CD4-positive, alpha-beta T cell treated with Interferon gamma for 1 hour (primary cell): ENCODE results near the gene LCA5L.
"Not testable (repeated sequence)": the region's sequence is repeated elsewhere in the genome, so short reads cannot be mapped to it uniquely, and the experiment has no call there.

Experiments used
- DNase-seq: peaks from one replicate; pipeline ENCODE4 v3.0.0-alpha.2; 2020

LCA5L gene

DNA sequence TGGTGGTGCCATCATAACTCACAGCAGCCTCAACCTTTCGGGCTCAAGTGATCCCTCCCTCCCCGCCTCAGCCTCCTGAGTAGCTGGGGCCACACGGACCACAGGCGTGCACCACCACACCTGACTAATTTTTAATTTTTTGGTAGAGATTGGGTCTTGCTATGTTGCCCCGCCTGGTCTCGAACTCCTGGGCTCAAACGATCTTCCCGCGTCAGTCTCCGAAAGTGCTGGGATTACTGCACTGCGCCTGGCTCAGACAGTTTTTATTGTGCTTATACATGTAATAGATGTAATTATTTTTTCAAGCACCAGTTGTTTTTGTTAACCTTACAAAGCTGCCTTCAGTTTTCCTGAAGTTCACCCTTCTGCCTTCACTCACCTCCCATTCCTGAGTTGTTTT lies 58.7 kb downstream of the LCA5L start:
- no peak for DNase-seq

DNA sequence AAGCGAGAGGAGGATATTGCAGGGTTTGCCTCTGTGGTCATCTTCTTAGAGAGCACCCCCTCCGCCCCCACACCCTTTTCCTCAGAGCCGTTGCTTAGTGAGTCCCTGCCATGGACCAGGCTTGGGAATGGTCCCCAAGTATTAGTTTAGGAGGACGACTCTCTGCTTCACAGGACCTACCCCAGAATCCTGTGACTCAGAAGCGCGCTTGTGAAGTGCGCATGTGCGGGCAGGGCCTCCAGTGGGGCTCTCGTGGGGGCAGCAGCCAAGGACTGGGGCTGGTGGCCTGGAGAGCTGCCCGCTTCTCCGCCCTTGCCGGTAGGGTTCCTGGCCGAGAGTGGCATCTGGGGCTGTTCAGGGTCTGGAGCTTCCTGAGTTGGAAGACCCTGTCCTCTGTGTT lies 59.4 kb downstream of the LCA5L start:
- DNase-seq: no peak

DNA sequence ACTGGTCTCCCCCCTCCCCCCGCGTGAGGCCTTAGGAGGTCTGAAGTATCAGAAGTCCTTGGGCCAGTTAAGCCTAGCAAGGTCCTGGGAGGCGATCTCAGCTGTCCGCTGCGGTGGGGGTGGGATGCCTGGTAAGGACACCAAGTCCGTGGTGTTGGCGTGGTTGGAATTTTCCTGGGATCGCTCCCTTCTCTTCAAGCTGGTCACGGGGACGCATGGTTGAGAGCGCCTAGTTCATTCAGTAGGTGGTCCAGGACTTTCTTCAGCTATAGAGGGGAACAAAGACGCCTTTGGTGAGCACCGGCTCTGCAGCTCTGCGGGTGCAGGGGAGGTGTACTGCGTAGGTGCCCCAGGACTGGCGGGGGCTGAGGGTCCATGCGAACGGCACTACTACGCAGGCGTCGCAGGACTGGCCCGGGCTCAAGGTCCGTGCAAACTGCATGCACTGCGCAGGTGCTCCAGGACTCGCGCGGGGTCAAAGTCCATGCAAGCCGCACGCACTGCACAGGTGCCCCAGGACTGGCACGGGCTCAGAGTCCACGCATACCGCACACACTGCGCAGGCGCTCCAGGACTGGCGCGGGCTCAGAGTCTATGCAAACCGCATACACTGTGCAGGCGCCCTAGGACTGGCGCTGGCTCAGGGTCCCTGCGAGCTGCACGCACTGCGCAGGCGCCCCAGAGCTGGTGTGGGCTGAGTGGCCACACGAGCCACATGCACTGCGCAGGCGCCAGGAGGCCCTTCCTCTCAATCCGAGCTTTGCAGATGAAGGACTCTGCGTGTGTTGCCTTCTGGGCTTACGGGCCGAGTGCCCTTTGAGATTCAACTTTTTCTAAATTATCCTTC lies 60.1 kb downstream of the LCA5L start:
- peak; percentile 77 for DNase-seq

DNA sequence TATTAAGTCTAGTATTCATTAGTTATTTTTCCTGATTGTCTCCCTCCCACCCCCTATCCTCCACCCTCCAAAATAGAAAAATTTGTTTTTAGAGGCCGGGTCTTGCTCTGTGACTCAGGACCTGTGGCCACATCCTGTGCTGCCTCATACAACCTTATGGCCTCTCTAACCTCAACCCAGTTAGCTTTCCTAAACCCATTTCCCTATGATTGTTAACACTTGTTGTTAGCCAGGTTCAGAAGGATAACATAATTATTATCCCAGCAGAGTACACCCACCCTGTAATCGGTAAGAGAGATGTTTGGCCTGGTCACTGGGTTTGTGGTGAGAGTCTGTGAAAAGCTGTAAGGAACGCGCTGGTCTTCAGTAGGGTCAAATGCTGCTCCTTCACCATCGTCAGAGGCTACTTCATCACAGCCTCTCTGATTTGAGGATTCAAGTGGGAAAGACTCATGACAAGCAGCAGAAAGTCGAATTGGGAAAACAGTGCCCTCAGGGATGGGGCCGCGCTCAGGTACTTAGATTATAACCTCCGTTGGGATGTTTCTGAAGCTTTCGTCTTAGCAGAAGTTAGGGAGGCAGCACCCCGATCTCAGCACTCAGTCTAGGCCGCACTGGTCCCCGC lies 60.8 kb downstream of the LCA5L start:
- no peak for DNase-seq

DNA sequence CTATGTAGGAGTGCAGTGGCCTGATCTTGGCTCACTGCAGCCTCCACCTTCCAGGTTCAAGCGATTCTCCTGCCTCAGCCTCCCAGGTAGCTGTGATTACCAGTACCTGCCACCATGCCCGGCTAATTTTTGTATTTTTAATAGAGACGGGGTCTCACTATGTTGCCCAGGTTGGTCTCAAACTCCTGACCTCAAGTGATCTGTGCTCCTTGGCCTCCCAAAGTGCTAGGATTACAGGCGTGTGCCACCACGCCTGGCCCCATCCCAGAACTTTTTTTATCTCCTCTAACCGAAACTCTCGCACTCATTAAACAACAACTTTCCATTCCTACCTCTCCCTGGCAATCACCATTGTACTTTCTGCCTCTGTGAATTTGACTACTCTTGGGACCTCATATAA lies 63.5 kb downstream of the LCA5L start:
- DNase-seq: not testable (repeated sequence)

DNA sequence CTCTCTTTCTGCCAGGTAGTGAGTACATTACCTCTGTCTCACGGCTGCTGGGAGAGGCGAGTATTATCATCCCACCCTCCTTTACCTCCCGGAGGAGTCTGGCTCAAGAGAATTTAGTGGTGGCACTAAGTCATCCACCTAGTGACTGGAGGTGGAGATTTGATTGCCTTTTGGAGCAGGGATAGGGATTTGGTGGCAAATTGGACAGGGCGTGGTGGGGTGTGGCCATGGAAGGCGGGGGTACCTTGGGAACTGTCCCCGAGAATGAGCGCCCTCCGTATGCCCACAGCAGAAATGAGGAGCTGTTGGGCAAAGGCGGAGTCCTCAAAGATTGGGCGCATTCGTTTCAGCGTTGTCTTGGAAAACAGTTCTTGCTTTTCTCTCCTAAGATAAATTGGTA lies 64.6 kb downstream of the LCA5L start:
- DNase-seq: no peak

DNA sequence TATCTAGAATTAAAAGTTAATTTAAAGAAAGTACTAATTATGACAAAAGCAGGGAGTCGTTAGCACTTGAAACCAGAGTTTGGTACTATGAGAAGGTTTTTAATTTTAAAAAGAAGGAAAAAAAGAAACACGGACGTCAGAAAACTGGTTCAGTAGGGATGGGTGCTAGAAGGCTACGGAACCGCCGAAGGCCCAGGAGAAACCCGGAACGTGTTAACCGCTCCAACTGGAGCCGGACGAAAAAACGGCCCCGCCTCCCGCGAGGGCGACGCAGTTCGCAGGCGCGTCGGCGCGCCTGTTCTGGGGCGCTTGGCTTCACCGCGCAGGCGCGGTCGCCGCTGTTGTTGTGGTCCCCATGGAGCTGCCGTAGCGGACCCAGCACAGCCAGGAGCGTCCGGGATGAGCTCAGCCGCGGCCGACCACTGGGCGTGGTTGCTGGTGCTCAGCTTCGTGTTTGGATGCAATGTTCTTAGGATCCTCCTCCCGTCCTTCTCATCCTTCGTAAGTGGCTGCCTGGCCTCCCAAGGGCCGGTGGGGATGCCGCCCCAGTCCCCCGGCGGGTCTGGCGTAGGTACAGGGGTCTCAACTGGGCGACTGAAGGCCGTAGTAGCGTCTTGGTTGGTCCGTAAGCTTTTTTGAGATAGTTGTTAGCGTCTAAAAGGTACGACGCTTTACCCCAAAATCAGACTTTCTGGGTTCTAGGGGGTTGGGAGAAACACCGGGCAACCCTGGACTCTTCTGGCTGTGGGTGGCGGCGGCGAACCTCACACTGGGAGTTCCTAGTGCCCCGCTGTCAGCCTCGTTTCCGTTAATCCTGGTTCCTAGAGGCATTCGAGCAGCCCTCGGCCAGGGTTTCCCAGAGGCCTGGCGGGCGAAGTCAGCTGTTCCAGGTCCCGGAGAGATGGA lies 65.3 kb downstream of the LCA5L start:
- DNase-seq: peak; percentile 93

DNA sequence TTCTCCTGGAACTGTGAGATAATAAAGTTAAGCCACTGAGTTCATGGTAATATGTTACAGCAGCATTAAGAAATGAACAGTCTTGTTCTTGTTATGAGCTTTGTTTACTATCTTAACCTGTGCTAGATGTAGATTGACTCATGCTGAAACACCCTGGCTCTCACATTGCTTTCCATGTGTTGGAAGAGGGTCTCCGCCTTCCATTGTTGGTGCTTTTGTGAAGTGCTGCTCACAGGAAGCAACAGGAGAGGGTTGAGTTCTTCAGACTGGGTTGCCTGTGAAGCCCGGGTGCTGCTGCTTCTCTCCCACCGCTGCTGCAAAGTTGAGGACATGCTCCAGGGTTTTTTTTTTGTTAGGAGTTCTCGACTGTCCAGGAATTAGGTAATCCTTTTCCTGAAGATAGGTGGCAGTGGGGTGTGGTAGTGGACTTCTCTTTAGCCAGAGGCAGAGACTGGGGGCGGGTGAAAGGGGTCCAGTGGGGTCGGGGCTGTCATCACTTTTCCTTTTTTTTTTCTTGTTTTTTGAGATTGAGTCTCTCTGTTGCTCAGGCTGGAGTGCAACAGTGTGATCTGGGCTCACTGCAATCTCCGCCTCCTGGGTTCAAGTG lies 68.0 kb downstream of the LCA5L start:
- no peak for DNase-seq

DNA sequence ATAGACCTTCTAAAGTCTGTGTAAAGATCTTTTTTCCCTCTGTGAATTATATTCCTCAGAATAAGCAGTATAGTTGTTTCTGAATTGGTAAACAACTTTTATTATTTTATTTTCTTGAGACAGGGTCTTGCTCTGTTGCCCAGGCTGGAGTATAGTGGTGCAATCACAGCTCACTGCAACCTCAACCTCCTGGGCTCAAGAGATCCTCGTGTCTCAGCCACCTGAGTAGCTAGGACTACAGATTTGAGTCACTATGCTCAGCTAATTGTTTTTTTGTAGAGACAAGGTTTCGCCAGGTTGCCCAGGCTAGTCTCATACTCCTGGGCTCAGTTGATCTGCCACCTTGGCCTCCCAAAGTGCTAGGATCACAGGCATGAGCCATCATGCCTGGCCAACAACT lies 70.1 kb downstream of the LCA5L start:
- no peak for DNase-seq

DNA sequence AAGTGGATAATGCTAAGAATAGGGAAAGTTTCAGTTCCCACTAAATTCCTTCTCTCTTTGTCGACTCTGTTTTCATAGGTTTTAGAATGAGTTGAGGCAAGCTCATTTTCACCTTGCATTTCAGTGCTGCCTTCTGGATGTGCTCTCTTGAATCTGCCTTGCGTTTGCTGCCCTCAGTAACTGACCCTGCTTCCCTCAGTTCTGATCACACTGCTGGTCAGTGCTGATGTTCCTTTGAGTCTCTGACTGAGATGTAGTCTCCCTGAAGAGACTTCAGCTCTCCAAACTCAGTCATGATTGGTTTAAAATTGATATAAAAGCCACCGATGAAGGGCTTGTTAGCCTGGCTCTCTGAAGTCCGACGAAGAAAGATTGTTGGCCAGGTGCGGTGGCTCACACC lies 71.5 kb downstream of the LCA5L start:
- no peak for DNase-seq

DNA sequence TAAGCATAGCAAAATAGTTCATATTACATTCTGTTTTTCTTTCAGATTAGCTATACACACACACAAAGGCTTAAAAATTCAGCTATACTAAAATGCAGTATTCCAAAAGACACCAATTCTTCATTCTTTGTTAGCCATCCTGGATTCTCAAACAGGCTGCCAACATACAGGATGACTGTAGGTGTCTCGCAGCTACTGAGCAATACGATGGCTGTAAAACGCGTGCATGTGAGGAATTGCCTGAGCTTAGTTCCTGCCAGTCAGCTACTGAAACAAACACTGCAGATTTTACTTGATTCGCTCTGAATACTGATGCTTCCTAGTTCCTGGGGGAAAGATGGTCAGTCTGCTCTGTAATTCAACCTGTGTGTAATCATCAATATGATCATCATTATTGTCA lies 71.9 kb downstream of the LCA5L start:
- DNase-seq: peak; percentile 12

DNA sequence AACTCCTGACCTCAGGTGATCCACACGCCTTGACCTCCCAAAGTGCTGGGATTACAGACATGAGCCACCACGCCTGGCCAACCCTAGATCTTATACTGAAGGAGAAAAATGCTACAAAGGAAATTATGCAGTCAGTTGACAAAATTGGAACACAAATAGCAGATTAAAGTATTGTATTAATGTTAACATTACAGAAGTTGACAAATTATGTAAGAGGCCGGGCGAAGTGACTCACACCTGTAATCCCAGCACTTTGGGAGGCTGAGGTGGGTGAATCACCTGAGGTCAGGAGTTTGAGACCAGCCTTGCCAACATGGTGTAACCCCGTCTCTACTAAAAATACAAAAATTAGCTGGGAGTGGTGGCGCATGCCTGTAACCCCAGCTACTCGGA lies 75.7 kb downstream of the LCA5L start:
- DNase-seq: not testable (repeated sequence)

DNA sequence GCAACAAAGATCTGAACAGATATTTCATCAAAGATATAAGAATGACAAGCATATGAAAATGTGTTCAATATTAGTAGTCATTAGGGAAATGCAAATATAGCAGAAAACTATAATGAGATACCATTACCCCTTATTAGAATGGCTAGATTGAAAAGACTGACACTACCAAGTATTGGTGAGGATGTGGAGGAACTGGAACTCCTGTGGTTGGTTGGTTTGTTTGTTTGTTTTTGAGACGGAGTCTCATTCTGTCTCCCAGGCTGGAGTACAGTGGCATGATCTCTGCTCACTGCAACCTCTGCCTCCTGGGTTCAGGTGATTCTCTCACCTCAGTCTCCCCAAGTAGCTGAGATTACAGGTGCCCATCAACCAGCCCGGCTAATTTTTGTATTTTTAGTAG lies 77.8 kb downstream of the LCA5L start:
- no peak for DNase-seq

DNA sequence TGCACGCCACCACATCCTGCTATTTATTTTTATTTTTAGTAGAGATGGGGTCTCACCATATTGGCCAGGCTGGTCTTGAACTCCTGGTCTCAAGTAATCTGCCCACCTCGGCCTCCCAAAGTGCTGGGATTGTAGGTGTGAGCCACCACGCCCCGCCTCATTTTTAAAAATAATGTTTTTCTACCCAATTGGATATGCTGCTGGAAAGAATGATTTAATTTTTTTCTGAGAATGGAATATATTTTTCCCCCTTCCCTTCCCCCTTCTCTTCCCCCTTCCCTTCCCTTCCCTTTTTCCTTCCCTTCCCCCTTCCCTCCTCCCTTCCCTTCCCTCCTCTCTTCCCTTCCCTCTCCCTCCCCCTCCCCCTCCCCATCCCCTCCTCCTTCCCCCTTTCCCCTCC lies 79.0 kb downstream of the LCA5L start:
- no peak for DNase-seq

DNA sequence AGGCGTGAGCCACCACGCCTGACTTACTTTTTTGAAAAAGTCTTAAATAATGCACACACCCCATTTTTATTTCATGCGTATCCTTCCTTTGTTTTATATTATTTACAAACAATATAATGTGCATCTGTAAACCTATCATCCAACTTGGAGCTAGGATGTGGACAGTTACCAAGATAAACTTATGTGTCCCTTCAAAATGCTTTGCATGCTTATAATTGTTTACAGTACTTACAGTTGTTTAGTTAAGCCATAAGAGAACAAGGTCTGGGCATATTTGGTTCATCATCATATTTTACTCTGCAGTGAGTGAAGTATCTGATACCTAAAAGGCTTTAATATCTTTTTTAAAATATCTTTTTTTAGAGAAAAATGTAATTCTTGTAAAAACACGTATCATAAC lies 80.6 kb downstream of the LCA5L start:
- DNase-seq: no peak

DNA sequence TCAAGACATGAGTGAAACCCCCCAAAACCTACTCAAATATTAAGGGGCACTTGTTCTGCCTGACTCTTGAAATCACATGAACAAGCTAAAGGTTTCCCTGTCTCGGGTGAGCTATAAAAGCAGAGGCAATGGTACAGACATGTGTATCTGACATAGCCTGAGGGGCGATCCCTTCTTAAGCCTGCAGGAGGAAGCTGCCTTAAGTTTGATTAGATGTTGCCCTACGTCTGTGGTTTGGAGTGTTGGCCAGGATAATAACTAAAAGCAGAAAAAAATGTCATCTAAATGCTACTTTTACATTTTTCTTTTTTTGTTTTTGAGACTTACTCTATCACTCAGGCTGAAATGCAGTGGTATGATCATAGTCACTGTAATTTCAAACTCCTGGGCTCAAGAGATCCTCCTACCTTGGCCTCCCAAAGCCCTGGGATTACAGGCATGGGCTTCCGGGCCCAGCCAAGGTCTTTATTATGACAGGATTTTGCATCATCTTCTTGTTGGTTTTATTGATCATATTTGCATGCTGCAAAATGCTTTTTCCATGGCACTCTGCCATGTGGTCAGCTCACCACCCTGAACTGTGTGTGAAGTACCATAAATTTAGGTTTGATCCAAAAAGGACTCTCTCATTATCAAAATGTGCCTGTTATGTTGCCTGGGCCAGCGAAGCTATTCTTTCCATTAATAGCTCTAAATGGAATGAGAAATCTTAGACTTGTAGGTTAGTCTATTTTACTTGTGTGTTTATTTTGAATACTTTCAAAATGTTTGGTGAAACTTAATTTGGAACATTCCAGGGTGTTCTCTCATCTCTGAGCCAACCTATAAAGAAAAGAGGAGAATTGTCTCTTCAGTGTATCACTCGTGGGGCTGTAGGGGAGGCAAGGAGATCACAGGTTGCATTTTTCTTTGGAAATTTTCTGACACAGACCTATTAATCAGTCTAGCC lies 81.7 kb downstream of the LCA5L start:
- no peak for DNase-seq

DNA sequence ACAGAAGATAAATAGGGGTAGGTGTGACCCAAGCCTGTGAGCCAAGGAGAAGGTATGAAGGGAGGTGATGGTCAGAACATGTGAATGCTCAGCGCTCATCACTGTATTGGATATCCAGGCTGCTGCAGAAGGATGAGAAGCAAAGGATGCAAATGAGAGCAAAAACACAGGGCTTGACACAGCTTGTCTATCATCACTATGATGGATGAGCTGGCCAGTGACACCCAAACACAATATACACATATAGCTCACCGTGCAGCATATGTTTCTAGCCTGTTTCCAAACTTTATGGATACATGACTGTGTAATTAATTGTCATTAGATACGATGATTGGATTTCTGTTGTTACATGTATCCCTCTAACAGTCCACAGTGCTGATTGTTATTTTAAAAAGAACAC lies 82.8 kb downstream of the LCA5L start:
- DNase-seq: no peak

DNA sequence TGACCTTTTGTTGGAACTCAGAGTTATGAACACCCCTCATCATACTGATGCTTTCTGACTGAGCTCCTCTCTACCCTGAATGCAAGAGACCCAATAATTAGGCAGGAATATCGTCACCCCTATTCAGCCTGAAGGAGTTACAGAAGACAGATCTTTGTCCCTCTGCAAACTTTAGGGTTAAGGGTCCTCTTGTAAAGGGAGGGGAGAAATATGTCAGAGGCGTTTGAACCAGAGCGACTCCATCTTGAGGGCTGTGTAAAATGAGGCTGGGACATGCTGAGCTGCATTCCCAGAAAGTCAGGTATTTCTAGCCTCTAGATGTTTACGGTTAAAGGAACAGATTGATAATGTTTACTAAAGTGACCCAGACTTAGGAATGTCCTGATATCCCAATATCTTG lies 86.2 kb downstream of the LCA5L start:
- DNase-seq: no peak
